Transverse colon (tissue), 3 donors: ENCODE results near the gene PCNX2.

Experiments used
- CTCF ChIP-seq, 5 experiments: fragments of 200-600 bp in 3 of 5; fragments of 450-650 bp in 2 of 5; sonication (generic) in 3 of 5; IDR thresholded peaks; 1 replicate in 2 of 5; 2 replicates in 3 of 5; pipeline ENCODE4 v1.5.1; 2016 to 2017; ENCODE audit warnings: antibody characterized with exemption in 5 of 5, inconsistent platforms in 3 of 5, mild to moderate bottlenecking in 2 of 5, moderate library complexity in 1 of 5
- POLR2A ChIP-seq: fragments of 450-650 bp; IDR thresholded peaks from one replicate; pipeline ENCODE4 v1.6.1; 2016; ENCODE audit warnings: antibody characterized with exemption, mild to moderate bottlenecking, moderate library complexity

- TF ChIP-seq POLR2A = no peak
- TF ChIP-seq CTCF (IDR thresholded peaks at IDR 0.05) = no peak
Observed at GRCh38 chr1:233182587-233182986, 112.9 kb downstream of the PCNX2 start.
